GM13976 (cell line): Measurements from ENCODE around the gene CNPY3.
"Not testable (repeated sequence)": the region's sequence is repeated elsewhere in the genome, so short reads cannot be mapped to it uniquely, and the experiment has no call there.

Experiments used
- DNase-seq: peaks from one replicate; pipeline ENCODE4 v3.0.0; 2012; ENCODE audit warnings: low spot score
- CTCF ChIP-seq: IDR thresholded peaks from 2 replicates; pipeline ENCODE4 v1.5.1; 2012; ENCODE audit warnings: borderline replicate concordance, mild to moderate bottlenecking; ENCODE audit not compliant: insufficient read depth; ENCODE audit errors: extremely low read depth, missing control alignments, control extremely low read depth
- in situ Hi-C: fragments of 300-500 bp; cut with MboI; formaldehyde crosslinking; loops from one replicate; pipeline ENCODE4 v1.12.0; 2022; ENCODE audit warnings: low sequenced_read_pairs, mixed read lengths, inconsistent platforms; ENCODE audit not compliant: unreplicated experiment

The CNPY3 gene

GRCh38 chr6:42928986-42929820 is at the start of gene CNPY3:
TSS of gene CNPY3 (plus strand) at chr6:42929480. CDS start at chr6:42929571, 91 bp downstream.
- in situ Hi-C loops, result no loop called here
- no peak for TF ChIP-seq CTCF
- DNase-seq, result peak; percentile 92

- DNase-seq, in situ Hi-C loops: not testable (repeated sequence)
These were observed 49.0 kb upstream of the CNPY3 start for GRCh38 chr6:42880240-42880817.

- DNase-seq, in situ Hi-C loops: not testable (repeated sequence)
These were observed 48.4 kb upstream of the CNPY3 start for GRCh38 chr6:42880871-42881270.

GRCh38 chr6:42885702-42886101 is 43.6 kb upstream of the CNPY3 start:
- no peak for DNase-seq
- TF ChIP-seq CTCF, result no peak
- in situ Hi-C loops, result no loop called here

- in situ Hi-C loops, DNase-seq: not testable (repeated sequence)
These were observed 41.1 kb upstream of the CNPY3 start for GRCh38 chr6:42888201-42888600.

GRCh38 chr6:42889815-42890214 is 39.5 kb upstream of the CNPY3 start:
- no peak for DNase-seq
- in situ Hi-C loops, result no loop called here
- no peak for TF ChIP-seq CTCF

GRCh38 chr6:42890311-42891198 is 38.7 kb upstream of the CNPY3 start:
- no peak for TF ChIP-seq CTCF
- DNase-seq, result peak; percentile 95
- in situ Hi-C loops, result no loop called here
